Activated T-cell treated with anti-CD3 and anti-CD28 coated beads, Interleukin-2, amount 50 U/mL, for 24 hours (primary cell): Measurements from ENCODE around the gene ABLIM3.

Experiments
- DNase-seq: peaks from one replicate; pipeline ENCODE4 v3.0.0-alpha.2; 2020
- H3K27ac Mint-ChIP-seq: 2 replicates; pipeline ENCODE4 v1.8.0; 2020; ENCODE audit warnings: mild to moderate bottlenecking, mixed read lengths
- H3K27me3 Mint-ChIP-seq: 2 replicates; pipeline ENCODE4 v1.8.0; 2020; ENCODE audit warnings: mixed read lengths
- H3K36me3 Mint-ChIP-seq: 2 replicates; pipeline ENCODE4 v1.8.0; 2020; ENCODE audit warnings: low read depth, mixed read lengths
- H3K4me1 Mint-ChIP-seq: 2 replicates; pipeline ENCODE4 v1.8.0; 2020; ENCODE audit warnings: low read depth, mixed read lengths
- H3K4me3 Mint-ChIP-seq: 2 replicates; pipeline ENCODE4 v1.8.0; 2020; ENCODE audit warnings: mild to moderate bottlenecking, moderate library complexity, mixed read lengths
- H3K9me3 Mint-ChIP-seq: 2 replicates; pipeline ENCODE4 v1.8.0; 2020; ENCODE audit warnings: mixed read lengths

Gene ABLIM3

GRCh38 chr5:149126906-149127305 lies 14.4 kb upstream of the ABLIM3 start:
- DNase-seq = no peak
- Mint-ChIP-seq H3K27me3 (peaks cover 10% of the 10 kb centered on the region), H3K4me3 (no peak overlapping the region), H3K36me3 (no peaks in the 10 kb centered on the region), H3K27ac (no peak overlapping the region), H3K4me1 (no peaks in the 10 kb centered on the region), H3K9me3 (no peaks in the 10 kb centered on the region)

- H3K4me1 Mint-ChIP-seq = no peaks in the 10 kb centered on the region
- no peaks in the 10 kb centered on the region for H3K9me3 Mint-ChIP-seq
- H3K27me3 Mint-ChIP-seq = peaks cover 12% of the 10 kb centered on the region
- no peak for DNase-seq
- no peak overlapping the region for H3K4me3 Mint-ChIP-seq
- no peaks in the 10 kb centered on the region for H3K36me3 Mint-ChIP-seq
- H3K27ac Mint-ChIP-seq = no peak overlapping the region
Measured at GRCh38 chr5:149127394-149127955, 13.8 kb upstream of the ABLIM3 start.

GRCh38 chr5:149128023-149128875 lies 13.0 kb upstream of the ABLIM3 start:
- H3K27me3 Mint-ChIP-seq = peaks cover 15% of the 10 kb centered on the region
- H3K36me3 Mint-ChIP-seq = no peaks in the 10 kb centered on the region
- H3K4me1 Mint-ChIP-seq = no peaks in the 10 kb centered on the region
- no peaks in the 10 kb centered on the region for H3K9me3 Mint-ChIP-seq
- DNase-seq = no peak
- H3K4me3 Mint-ChIP-seq = no peak overlapping the region
- no peak overlapping the region for H3K27ac Mint-ChIP-seq

GRCh38 chr5:149129181-149129580 lies 12.1 kb upstream of the ABLIM3 start:
- H3K4me3 Mint-ChIP-seq = no peak overlapping the region
- no peak overlapping the region for H3K27ac Mint-ChIP-seq
- no peaks in the 10 kb centered on the region for H3K36me3 Mint-ChIP-seq
- H3K9me3 Mint-ChIP-seq = no peaks in the 10 kb centered on the region
- no peak for DNase-seq
- peaks cover 22% of the 10 kb centered on the region for H3K27me3 Mint-ChIP-seq
- no peaks in the 10 kb centered on the region for H3K4me1 Mint-ChIP-seq

- no peak overlapping the region for H3K4me3 Mint-ChIP-seq
- H3K36me3 Mint-ChIP-seq = no peaks in the 10 kb centered on the region
- H3K9me3 Mint-ChIP-seq = no peaks in the 10 kb centered on the region
- H3K27me3 Mint-ChIP-seq = peaks cover 22% of the 10 kb centered on the region
- no peaks in the 10 kb centered on the region for H3K4me1 Mint-ChIP-seq
- DNase-seq = no peak
- no peak overlapping the region for H3K27ac Mint-ChIP-seq
Measured at GRCh38 chr5:149130121-149130914, 11.0 kb upstream of the ABLIM3 start.

GRCh38 chr5:149132474-149132873 lies 8.8 kb upstream of the ABLIM3 start:
- no peak for DNase-seq
- no peaks in the 10 kb centered on the region for H3K36me3 Mint-ChIP-seq
- no peaks in the 10 kb centered on the region for H3K9me3 Mint-ChIP-seq
- H3K4me3 Mint-ChIP-seq = no peak overlapping the region
- H3K27ac Mint-ChIP-seq = no peak overlapping the region
- H3K27me3 Mint-ChIP-seq = peaks cover 27% of the 10 kb centered on the region
- no peaks in the 10 kb centered on the region for H3K4me1 Mint-ChIP-seq

- Mint-ChIP-seq H3K27me3 (peaks cover 33% of the 10 kb centered on the region), H3K4me1 (no peaks in the 10 kb centered on the region), H3K27ac (no peak overlapping the region), H3K36me3 (no peaks in the 10 kb centered on the region), H3K9me3 (no peaks in the 10 kb centered on the region), H3K4me3 (no peak overlapping the region)
- DNase-seq = no peak
Measured at GRCh38 chr5:149133795-149134777, 7.2 kb upstream of the ABLIM3 start.

- DNase-seq = no peak
- peaks cover 32% of the 10 kb centered on the region for H3K27me3 Mint-ChIP-seq
- H3K4me1 Mint-ChIP-seq = no peaks in the 10 kb centered on the region
Measured at GRCh38 chr5:149134778-149135500, 6.4 kb upstream of the ABLIM3 start.

GRCh38 chr5:149135536-149136201 lies 5.6 kb upstream of the ABLIM3 start:
- no peaks in the 10 kb centered on the region for H3K36me3 Mint-ChIP-seq
- H3K9me3 Mint-ChIP-seq = no peaks in the 10 kb centered on the region
- DNase-seq = no peak
- peaks cover 34% of the 10 kb centered on the region for H3K27me3 Mint-ChIP-seq
- no peaks in the 10 kb centered on the region for H3K4me1 Mint-ChIP-seq
- H3K27ac Mint-ChIP-seq = no peak overlapping the region
- no peak overlapping the region for H3K4me3 Mint-ChIP-seq

More at GRCh38 chr5:149134778-149135500, 6.4 kb upstream of the ABLIM3 start:
- H3K9me3 Mint-ChIP-seq = no peaks in the 10 kb centered on the region
- no peak overlapping the region for H3K4me3 Mint-ChIP-seq
- H3K27ac Mint-ChIP-seq = no peak overlapping the region
- H3K36me3 Mint-ChIP-seq = no peaks in the 10 kb centered on the region

GRCh38 chr5:149138182-149138923 lies 2.9 kb upstream of the ABLIM3 start:
- no peak for DNase-seq
- Mint-ChIP-seq H3K4me3 (no peak overlapping the region), H3K27me3 (peaks cover 40% of the 10 kb centered on the region)

GRCh38 chr5:149140197-149141002 lies 893 bp upstream of the ABLIM3 start:
- Mint-ChIP-seq H3K36me3 (no peaks in the 10 kb centered on the region), H3K9me3 (no peaks in the 10 kb centered on the region), H3K27me3 (peaks cover 34% of the 10 kb centered on the region), H3K4me1 (peaks cover 3% of the 10 kb centered on the region), H3K4me3 (no peak overlapping the region), H3K27ac (no peak overlapping the region)
- no peak for DNase-seq

More at GRCh38 chr5:149138182-149138923, 2.9 kb upstream of the ABLIM3 start:
- Mint-ChIP-seq H3K27ac (no peak overlapping the region), H3K9me3 (no peaks in the 10 kb centered on the region), H3K4me1 (peaks cover 3% of the 10 kb centered on the region), H3K36me3 (no peaks in the 10 kb centered on the region)
